SK-MEL-5 (cell line): ENCODE results near the gene ADAMTS17. TPM values are rescaled to one million over a fixed set of nuclear protein-coding genes. Genes with fewer than 3 reads are reported as not detected.

ENCODE experiments used
- DNase-seq: peaks from one replicate; pipeline ENCODE4 v3.0.0-alpha.2; 2016; ENCODE audit warnings: low read depth, low spot score
- in situ Hi-C: cut with HindIII; loops from 2 replicates; pipeline ENCODE4 v1.10.0; 2016; ENCODE audit warnings: low sequenced_read_pairs, high pct_unique_total_duplicates, low pct_unique_long_range_greater_than_20kb
- total RNA-seq: library from RNA; depleted of rRNA; stranded (reverse); fragments of >200 nt; shearing (Covaris generic); gene quantifications from 2 replicates; pipeline ENCODE4 v1.2.3, GENCODE V29; 2014

The ADAMTS17 gene
- total RNA-seq, 1 experiment from 2014 or later = 1.8 TPM

DNA sequence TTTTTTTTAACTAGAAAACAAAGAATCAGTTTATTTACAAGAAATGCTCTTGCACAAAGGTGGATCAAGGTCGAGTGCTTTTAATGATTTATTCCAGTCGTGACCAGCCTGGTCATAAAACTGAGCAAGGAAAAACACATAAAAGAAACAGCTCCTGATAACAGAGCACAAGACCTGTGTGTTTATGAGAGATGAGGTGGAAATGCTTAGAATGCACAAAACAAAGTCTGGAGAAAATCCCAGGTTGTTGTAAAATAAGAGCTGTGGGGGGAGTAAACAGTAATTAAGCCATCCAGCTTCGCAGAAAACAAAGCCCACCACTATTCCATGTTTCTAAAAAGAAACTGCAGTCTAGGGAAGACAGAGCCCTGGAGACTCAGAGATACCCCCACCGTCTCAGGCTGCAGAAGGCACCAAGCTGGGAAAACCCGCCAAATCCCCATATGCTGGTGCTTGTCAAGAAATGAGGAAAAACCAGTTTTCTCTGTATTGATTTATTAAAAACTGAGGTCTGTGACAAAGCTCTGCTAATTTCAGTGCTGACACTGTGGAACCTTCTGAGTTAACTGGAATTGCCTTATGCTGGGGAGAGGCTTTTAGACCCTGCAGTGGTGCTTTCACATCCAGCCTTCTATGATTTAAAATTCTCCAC, 139.3 kb downstream of the ADAMTS17 start:
- DNase-seq = no peak
- in situ Hi-C loops = no loop called here

DNA sequence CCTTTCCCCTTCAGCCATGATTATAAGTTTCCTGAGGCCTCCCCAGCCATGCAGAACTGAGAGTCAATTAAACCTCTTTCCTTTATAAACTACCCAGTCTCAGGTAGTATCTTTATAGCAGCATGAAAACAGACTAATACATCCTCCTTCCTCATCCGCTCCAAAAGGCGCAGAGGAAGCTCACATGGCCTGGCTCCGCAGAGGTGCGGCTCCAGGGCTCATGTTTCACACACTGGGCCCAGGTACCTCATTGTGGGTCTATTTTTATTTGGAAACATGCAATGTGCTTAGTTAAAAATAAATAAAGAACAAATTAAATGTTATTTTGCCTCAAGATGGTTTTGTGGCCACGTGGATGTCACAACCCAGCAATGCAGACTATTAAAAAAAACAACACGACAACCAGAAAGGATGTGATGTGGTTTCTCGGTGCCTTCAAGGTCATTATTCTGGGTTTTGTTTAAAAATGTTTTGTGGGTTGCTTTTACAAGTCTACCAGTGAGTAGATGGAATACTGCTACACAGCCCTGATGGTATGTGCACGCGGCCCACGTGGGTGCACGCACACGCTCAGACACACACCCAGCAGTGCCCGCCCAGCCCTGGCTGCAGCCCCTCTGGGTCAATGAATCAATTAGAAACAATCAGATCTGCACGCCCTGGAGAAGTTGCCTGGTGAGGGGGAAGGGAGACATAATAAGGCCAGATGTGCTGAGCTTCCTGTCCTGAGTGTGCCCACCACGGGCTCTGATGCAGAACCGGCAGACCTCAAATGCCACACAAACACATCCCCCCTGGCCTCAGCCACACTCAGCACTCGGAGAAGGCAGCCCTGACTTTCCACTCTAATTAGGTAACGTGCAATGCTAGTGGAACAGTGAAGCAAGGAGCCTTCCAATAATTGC, 140.1 kb downstream of the ADAMTS17 start:
- in situ Hi-C loops = no loop called here

GRCh38 chr15:100200287-100200880, 141.4 kb downstream of the ADAMTS17 start:
- in situ Hi-C loops = no loop called here
- no peak for DNase-seq

More for the DNA sequence above, 140.1 kb downstream of the ADAMTS17 start:
- no peak for DNase-seq

- no peak for DNase-seq
- in situ Hi-C loops = no loop called here
Observed at GRCh38 chr15:100199711-100200286, 142.0 kb downstream of the ADAMTS17 start.

DNA sequence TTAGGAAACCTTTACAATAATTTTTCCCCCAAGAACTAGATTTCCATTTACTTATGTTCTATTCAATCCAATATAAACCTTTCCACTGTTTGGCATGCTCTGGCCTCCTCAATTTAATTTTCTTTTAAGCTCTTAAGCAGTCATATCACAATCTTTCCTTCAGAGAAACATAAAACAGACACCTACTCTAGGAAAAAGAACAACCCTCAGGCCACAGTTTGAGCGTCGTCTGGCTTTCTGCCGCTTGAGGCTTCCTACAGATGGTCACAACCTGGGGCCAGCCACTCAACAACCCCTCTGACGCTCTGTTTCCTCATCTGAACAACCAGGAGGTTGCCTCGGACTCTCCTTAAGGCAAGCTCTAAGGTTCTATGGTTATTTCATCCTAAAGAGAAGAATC, 143.3 kb downstream of the ADAMTS17 start:
- DNase-seq = no peak
- in situ Hi-C loops = no loop called here

- no peak for DNase-seq
- in situ Hi-C loops = no loop called here
Observed at GRCh38 chr15:100196326-100197058, 145.3 kb downstream of the ADAMTS17 start.

- in situ Hi-C loops = no loop called here
- DNase-seq = no peak
Observed at GRCh38 chr15:100194996-100195395, 146.8 kb downstream of the ADAMTS17 start.

GRCh38 chr15:100193277-100193860, 148.4 kb downstream of the ADAMTS17 start:
- DNase-seq = no peak
- in situ Hi-C loops = no loop called here

DNA sequence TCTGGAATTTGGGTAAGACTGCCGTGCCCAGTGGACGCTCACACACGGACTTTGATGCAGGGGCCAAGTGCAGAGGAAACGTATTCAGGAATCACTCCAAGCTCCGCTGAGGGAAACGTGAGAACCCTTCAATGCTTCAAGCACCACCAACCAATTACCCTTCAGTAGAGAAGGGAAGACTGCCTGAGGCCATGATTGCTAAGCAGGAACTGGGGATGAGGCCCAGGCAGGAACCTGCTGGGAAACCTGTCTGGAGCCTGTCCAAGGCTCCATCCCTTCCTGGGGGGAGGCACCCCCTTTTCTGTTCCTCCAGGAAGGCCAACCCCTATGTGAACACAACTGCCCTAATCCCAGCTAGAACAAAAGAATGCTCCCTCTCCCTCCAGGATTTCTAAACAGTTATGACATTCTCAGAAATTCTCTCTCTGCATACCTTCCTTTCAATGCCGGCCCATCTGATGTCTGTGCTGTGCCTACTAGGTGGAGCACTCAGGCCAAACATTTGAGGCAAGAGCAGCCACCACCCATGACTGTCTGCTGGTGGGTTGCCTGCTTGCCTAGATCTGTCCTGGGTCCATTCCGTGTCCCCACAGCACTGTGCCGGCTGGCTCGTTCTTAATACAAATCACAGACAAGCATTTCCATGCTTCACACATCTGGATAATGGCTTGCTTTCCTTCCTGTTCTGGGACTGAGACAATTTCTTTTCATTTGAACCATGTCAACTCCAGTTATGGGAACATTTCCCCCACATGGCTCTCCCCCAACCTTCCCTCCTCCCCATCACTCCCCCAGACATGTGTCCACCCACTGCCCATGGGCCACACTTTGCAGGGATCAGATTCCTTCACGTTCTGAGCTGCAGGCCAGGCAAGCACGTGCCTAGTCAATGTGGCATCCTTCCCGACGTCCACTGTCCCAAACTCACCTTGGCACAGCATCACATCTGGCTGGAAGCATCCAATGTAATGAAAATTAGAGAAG, 149.4 kb downstream of the ADAMTS17 start:
- no peak for DNase-seq
- in situ Hi-C loops = no loop called here

DNA sequence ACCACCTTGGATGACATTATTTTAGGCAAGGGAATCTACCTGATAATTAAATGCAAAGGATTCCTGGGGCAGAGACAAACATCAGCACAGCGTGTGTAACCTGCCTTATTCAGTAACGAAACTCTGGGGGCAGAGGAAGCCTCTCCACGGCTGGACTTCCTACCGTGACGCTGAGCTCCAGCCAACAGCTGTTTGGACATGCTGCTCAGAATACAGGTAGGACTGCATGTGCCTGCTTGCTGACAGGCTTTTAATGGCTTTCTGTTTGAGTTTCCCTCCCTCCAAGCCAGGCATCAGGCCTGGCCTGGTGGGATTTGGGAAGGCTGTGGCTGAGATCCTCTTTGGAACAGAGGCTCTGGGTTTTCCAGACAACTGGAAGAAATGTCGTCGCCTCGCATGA, 150.6 kb downstream of the ADAMTS17 start:
- in situ Hi-C loops = no loop called here
- DNase-seq = no peak

DNA sequence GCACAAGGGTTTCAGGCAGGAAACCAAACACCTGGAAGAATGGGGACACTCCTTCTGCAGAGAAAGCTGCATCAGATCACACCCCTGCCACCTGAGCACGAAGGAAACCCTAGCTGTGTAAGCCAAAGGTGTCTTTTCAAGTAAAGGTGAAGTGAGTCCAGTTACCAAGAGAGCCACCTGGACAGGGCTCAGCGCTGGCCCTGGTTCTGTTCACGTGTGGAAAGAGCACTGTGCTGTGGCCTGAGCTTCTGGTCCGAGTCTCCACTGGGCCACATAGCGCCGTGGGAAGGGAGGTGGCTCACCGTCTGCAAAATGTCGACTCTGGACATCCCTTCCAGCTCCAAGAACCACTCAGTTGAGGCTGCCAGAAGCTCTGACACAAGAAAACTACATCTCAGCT, 151.1 kb downstream of the ADAMTS17 start:
- in situ Hi-C loops = no loop called here
- no peak for DNase-seq

DNA sequence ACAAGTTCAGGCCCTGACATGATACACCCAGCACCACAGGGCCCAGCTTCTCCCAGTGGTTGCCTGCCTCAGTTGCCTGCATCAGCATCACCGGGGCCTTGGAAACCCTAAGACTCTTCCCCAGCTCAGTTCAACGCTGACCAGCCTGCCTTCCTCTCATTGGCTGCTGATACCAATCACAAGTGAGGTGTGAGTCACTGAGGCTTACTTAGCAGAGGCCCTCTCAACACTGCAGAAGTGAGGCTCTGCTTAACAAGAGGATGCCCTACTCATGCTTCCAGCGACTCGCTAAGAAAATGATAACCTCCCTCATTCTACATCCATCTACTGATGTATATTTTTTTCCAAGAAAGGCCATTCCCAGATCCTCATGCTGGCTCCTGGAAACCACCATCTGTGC, 151.9 kb downstream of the ADAMTS17 start:
- in situ Hi-C loops = no loop called here
- DNase-seq = no peak

DNA sequence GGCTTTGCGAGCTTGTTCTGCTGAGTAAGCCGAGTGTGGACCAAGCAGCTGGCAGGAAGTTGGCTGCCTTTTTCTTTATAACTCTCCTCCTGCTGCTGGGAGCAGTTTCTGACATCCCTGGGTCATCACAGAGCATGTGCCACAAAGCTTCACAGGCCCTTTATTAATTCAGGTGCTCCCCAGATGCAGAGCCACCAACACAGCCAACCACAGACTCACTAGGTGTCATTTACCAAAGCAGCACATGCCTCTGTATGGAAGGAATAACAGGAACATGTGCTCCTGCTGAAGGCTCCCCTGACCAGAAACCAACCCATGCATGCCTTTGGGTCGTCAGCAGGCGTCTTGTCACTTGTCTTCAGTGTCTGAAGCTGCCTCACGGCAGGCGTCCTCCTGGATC, 152.5 kb downstream of the ADAMTS17 start:
- in situ Hi-C loops = no loop called here
- DNase-seq = no peak

GRCh38 chr15:100187677-100188076, 154.1 kb downstream of the ADAMTS17 start:
- DNase-seq = no peak
- in situ Hi-C loops = no loop called here

DNA sequence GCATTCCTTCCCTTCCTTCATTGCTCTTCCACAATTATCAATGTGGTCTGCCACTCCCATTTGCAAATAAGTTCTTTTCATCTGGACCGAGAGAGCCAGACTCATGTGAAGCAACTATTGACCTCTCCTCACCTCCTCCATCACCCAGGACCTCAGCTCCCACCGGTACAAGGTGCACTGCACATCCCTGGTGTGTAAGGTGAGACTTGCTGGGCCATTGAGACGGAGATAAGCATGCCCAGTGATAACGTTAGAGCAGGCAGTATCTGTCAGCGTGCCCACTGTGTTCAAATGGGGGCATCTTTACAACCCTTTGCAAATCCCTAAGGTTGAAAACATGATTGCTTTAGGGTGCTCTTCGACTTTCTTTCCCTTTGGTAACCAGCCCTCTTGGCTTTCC, 154.8 kb downstream of the ADAMTS17 start:
- in situ Hi-C loops = no loop called here
- no peak for DNase-seq

DNA sequence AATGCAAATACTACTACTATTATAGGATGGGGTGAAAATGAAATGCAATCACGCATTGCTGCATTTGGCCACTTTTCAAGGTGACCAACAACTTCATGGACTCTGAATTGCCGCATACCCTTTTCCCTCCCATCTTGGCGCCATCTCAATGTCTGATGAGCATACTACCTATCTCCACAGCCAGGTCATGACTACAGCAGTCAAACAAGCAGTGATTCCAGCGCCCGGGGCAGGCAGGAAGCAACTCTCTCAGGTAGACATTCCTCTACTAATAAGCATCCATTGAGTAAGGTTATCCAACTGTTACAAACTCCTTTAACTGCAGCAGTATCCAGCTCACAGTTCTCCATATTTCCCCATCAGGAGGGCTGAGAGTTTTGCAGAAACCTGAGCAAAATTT, 155.4 kb downstream of the ADAMTS17 start:
- DNase-seq = no peak
- in situ Hi-C loops = no loop called here
